Endodermal cell (in vitro differentiated cells): ENCODE measurements around the gene C1QTNF9. TPM values are rescaled to one million over a fixed set of nuclear protein-coding genes. Genes with fewer than 3 reads are reported as not detected.

ENCODE experiments used
- DNase-seq: peaks from one replicate; pipeline ENCODE4 v3.0.0-alpha.2; 2017
- H3K27ac ChIP-seq: 2 replicates; pipeline ENCODE4 v1.5.1; 2013; ENCODE audit warnings: mild to moderate bottlenecking, low read depth, low read length, moderate library complexity
- H3K27me3 ChIP-seq: 2 replicates; pipeline ENCODE4 v1.6.1; 2013; ENCODE audit warnings: mild to moderate bottlenecking, low read length, moderate library complexity; ENCODE audit not compliant: insufficient read depth, control insufficient read depth, poor library complexity, severe bottlenecking
- H3K36me3 ChIP-seq: 2 replicates; pipeline ENCODE4 v1.7.0; 2013; ENCODE audit warnings: mild to moderate bottlenecking, low read length, moderate library complexity; ENCODE audit not compliant: control insufficient read depth, insufficient read depth
- H3K4me1 ChIP-seq: one replicate; pipeline ENCODE4 v1.7.0; 2013; ENCODE audit warnings: low read length; ENCODE audit not compliant: control insufficient read depth, insufficient read depth
- H3K4me3 ChIP-seq: 2 replicates; pipeline ENCODE4 v1.5.1; 2013; ENCODE audit warnings: mild to moderate bottlenecking, low read length, moderate library complexity
- H3K9ac ChIP-seq: 2 replicates; pipeline ENCODE4 v1.6.1; 2013; ENCODE audit warnings: mild to moderate bottlenecking, low read length, moderate library complexity; ENCODE audit not compliant: poor library complexity, severe bottlenecking; ENCODE audit errors: extremely low read depth
- H3K9me3 ChIP-seq: 2 replicates; pipeline ENCODE4 v1.6.1; 2013; ENCODE audit warnings: mild to moderate bottlenecking, low read length, moderate library complexity; ENCODE audit not compliant: control insufficient read depth
- H3K27ac Mint-ChIP-seq: 2 replicates; pipeline ENCODE4 v1.8.0; 2020; ENCODE audit warnings: mixed read lengths
- H3K27me3 Mint-ChIP-seq: 2 replicates; pipeline ENCODE4 v1.8.0; 2021; ENCODE audit warnings: mild to moderate bottlenecking, mixed read lengths; ENCODE audit not compliant: insufficient read depth
- H3K36me3 Mint-ChIP-seq: 2 replicates; pipeline ENCODE4 v1.8.0; 2020; ENCODE audit warnings: low read depth, mixed read lengths
- H3K4me1 Mint-ChIP-seq: 2 replicates; pipeline ENCODE4 v1.8.0; 2020; ENCODE audit warnings: mixed read lengths
- H3K4me3 Mint-ChIP-seq: 2 replicates; pipeline ENCODE4 v1.8.0; 2020; ENCODE audit warnings: mild to moderate bottlenecking, moderate library complexity, mixed read lengths
- H3K9me3 Mint-ChIP-seq: 2 replicates; pipeline ENCODE4 v1.8.0; 2020; ENCODE audit warnings: mild to moderate bottlenecking, mixed read lengths
- WGBS, 2 experiments: methylation state at CpG; one replicate each; pipeline versions ENCODE4 v1.1.5 to v1.1.7; 2013; ENCODE audit warnings: missing lambda C conversion rate in 2 of 2, mixed read lengths in 1 of 2; ENCODE audit not compliant: insufficient coverage in 1 of 2, insufficient read length in 1 of 2; 5-methylcytosine and 5-hydroxymethylcytosine counted together
- total RNA-seq, 2 donors: library from RNA; stranded (reverse); fragmentation: NEBNext Ultra II Directional in 1 of 2; extraction: Animal tissue kit (Norgen Biotek cat#: 25700) in 1 of 2; gene quantifications; 2 replicates in 1 of 2; 3 replicates in 1 of 2; pipeline ENCODE4 v1.2.1, GENCODE V29; 2021
- TF ChIP-seq, protein P1 (sequence below): fragments of 200-600 bp; sonication (generic); conservative IDR thresholded peaks from 2 replicates; pipeline ENCODE4 v1.5.0; 2021; ENCODE audit warnings: antibody characterized with exemption, mild to moderate bottlenecking

Gene C1QTNF9
- total RNA-seq, 2 donors from 2014 or later: not detected

DNA sequence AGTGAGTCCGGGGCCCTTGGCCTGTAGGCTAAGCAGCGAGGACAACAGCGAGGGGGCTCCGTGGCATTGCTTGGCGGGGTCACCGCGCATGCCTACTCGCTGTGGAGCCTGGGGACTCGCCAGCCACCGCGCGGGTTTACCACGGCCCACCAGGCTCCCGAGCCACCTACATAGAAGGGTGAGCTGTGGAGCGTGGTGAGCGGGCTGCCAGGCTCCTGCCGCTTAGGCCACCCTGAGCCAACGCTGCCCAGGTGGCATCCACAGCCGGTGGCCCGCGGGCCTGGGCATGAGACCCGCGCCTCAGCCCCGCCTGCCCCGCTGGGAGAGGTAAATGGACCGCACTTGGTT is 31.2 kb downstream of the C1QTNF9 start:
- Mint-ChIP-seq H3K27ac (no peak overlapping the region), H3K9me3 (peaks cover 5% of the 10 kb centered on the region), H3K27me3 (no peaks in the 10 kb centered on the region), H3K4me1 (no peaks in the 10 kb centered on the region), H3K4me3 (no peak overlapping the region), H3K36me3 (no peaks in the 10 kb centered on the region)
- no peak for DNase-seq
- H3K27ac ChIP-seq: no peak overlapping the region
- 94 to 95% methylated on average over 10 to 26 of the region's 26 CpGs for WGBS, 2 experiments
- no peak overlapping the region for H3K4me3 ChIP-seq
- TF ChIP-seq, protein P1, sequence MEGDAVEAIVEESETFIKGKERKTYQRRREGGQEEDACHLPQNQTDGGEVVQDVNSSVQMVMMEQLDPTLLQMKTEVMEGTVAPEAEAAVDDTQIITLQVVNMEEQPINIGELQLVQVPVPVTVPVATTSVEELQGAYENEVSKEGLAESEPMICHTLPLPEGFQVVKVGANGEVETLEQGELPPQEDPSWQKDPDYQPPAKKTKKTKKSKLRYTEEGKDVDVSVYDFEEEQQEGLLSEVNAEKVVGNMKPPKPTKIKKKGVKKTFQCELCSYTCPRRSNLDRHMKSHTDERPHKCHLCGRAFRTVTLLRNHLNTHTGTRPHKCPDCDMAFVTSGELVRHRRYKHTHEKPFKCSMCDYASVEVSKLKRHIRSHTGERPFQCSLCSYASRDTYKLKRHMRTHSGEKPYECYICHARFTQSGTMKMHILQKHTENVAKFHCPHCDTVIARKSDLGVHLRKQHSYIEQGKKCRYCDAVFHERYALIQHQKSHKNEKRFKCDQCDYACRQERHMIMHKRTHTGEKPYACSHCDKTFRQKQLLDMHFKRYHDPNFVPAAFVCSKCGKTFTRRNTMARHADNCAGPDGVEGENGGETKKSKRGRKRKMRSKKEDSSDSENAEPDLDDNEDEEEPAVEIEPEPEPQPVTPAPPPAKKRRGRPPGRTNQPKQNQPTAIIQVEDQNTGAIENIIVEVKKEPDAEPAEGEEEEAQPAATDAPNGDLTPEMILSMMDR: no peak
- H3K9me3 ChIP-seq: no peaks in the 10 kb centered on the region
- H3K27me3 ChIP-seq: no peaks in the 10 kb centered on the region
- H3K36me3 ChIP-seq: no peaks in the 10 kb centered on the region
- H3K4me1 ChIP-seq: no peaks in the 10 kb centered on the region
- H3K9ac ChIP-seq: no peak overlapping the region

DNA sequence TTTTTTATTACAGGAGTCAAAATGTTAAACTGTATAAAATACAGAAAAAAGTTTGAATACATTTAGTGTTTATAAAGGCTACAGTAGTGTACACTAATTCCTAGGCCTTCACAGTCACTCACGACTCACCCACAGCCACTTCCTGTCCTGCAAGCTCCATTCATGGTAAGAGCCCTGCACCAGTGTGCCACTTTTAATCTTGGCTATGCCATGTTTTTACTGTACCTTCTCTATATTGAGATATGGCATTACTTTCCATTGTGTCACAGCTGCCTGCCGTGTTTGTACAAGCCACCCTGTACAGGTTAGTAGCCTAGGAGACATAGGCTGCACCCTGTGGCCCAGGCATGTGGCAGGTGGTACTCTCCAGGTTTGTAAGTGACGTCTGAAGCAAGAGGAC is 32.1 kb downstream of the C1QTNF9 start:
- Histone ChIP-seq H3K4me3 (no peak overlapping the region), H3K9me3 (no peaks in the 10 kb centered on the region), H3K27ac (no peak overlapping the region), H3K9ac (no peak overlapping the region), H3K27me3 (no peaks in the 10 kb centered on the region), H3K36me3 (no peaks in the 10 kb centered on the region), H3K4me1 (no peaks in the 10 kb centered on the region)
- Mint-ChIP-seq H3K4me1 (no peaks in the 10 kb centered on the region), H3K27me3 (no peaks in the 10 kb centered on the region), H3K27ac (no peak overlapping the region), H3K9me3 (peaks cover 5% of the 10 kb centered on the region), H3K4me3 (no peak overlapping the region), H3K36me3 (no peaks in the 10 kb centered on the region)
- TF ChIP-seq, protein P1: no peak
- 93 to 100% methylated on average over 2 of the region's 3 CpGs for WGBS, 2 experiments
- DNase-seq: no peak

DNA sequence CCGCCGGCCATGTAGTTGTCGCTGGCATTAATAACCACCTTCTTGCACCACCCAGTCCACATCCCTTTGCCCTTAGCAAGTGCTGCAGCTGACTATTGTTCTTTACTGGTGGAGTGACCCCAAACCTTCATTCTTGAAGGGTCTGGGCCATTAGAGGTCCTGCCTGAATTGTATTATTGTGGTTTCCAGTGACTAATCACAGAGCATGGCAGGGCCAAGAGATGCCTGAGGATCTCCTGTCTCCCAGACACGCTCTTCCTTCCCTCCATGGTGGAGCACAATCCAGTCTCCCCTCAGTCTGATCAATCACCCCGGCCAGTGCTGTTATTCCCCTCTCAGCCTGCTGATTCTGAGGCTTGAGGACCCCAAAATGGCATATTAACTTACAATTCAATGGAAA is 39.0 kb downstream of the C1QTNF9 start:
- H3K36me3 Mint-ChIP-seq: no peaks in the 10 kb centered on the region
- no peaks in the 10 kb centered on the region for H3K36me3 ChIP-seq
- H3K9me3 Mint-ChIP-seq: no peaks in the 10 kb centered on the region
- H3K4me1 Mint-ChIP-seq: no peaks in the 10 kb centered on the region
- 74 to 86% methylated on average over 4 to 5 of the region's 5 CpGs for WGBS, 2 experiments
- no peak overlapping the region for H3K27ac Mint-ChIP-seq
- no peaks in the 10 kb centered on the region for H3K4me1 ChIP-seq
- no peak overlapping the region for H3K4me3 Mint-ChIP-seq
- H3K27ac ChIP-seq: no peak overlapping the region
- DNase-seq: no peak
- TF ChIP-seq, protein P1: no peak
- H3K27me3 Mint-ChIP-seq: no peaks in the 10 kb centered on the region
- no peaks in the 10 kb centered on the region for H3K27me3 ChIP-seq
- no peak overlapping the region for H3K9ac ChIP-seq
- no peak overlapping the region for H3K4me3 ChIP-seq
- H3K9me3 ChIP-seq: no peaks in the 10 kb centered on the region
